Measurements from ENCODE around the gene KIAA1328. TPM values are rescaled to one million over a fixed set of nuclear protein-coding genes. Genes with fewer than 3 reads are reported as not detected.
"Not testable (repeated sequence)": the region's sequence is repeated elsewhere in the genome, so short reads cannot be mapped to it uniquely, and the experiment has no call there.

The KIAA1328 gene
- total RNA-seq, 6 experiments from 2014 or later, result 2.7 to 3.3 (median 3.0) TPM

DNA sequence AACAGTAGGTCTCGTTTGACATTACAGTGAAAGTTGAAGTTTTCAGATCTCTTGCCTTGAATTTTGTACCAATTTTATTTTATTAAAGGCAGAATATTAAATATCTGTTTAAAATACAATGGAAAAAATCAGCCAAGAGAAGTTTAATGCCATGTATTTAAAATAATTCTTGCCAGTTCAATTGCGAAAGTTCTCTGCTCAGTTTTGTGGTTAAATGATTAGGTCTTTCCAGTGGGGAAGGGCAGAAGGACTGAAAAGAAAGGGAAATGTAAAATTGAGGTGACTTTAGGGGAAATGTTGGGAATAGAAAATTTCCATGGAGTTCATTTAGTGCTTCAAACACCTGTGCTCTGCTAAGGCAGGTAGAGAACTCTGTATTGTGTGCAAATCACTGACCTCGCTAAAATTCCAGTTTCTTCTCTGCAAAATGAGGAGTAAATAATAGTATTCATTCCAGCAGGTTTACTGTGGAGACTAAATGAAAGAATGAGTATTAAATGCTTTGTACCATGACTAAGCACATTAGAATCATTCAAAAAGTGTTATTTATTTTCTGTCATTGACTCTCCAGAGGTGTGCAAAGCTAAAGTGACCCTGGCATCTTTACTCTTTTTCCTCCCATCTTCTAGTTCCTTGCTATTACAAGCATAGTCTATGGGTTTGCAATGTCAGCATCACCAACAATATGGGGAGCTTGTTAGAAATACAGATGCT, 74.4 kb downstream of the KIAA1328 start:
- no peak overlapping the region for H3K4me3 Mint-ChIP-seq
- H3K36me3 Mint-ChIP-seq (ENCODE audit: low read depth), result no peaks in the 10 kb centered on the region
- H3K9me3 Mint-ChIP-seq, result no peaks in the 10 kb centered on the region
- DNase-seq, result no peak
- TF ChIP-seq, protein P1, sequence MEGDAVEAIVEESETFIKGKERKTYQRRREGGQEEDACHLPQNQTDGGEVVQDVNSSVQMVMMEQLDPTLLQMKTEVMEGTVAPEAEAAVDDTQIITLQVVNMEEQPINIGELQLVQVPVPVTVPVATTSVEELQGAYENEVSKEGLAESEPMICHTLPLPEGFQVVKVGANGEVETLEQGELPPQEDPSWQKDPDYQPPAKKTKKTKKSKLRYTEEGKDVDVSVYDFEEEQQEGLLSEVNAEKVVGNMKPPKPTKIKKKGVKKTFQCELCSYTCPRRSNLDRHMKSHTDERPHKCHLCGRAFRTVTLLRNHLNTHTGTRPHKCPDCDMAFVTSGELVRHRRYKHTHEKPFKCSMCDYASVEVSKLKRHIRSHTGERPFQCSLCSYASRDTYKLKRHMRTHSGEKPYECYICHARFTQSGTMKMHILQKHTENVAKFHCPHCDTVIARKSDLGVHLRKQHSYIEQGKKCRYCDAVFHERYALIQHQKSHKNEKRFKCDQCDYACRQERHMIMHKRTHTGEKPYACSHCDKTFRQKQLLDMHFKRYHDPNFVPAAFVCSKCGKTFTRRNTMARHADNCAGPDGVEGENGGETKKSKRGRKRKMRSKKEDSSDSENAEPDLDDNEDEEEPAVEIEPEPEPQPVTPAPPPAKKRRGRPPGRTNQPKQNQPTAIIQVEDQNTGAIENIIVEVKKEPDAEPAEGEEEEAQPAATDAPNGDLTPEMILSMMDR (IDR thresholded peaks at IDR 0.05), result no peak
- H3K4me1 Mint-ChIP-seq (ENCODE audit: low read depth), result peaks cover 24% of the 10 kb centered on the region
- H3K27me3 Mint-ChIP-seq (ENCODE audit: insufficient read depth), result no peaks in the 10 kb centered on the region
- peak overlapping the region; percentile 49; the same call in 1 of the 2 replicates for H3K27ac Mint-ChIP-seq

DNA sequence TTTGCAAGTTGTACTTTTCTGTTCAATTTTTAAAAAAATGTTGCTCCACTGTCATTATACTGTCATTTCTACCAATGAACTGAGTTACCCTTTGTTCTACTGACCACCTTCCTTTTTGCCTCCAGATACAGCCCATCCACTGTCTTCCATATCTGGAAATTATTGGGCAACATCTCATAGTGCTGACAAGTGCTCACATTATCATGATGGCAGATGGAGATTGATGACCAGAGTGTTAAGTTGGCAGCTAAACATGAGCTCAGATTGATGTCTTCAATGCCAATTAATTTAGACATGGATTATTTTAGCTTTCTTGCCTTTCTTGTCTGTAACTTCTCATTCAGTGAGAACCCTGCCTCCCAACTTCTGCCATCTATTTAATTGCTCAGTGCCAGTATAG, 76.6 kb downstream of the KIAA1328 start:
- Mint-ChIP-seq H3K27me3 (ENCODE audit: insufficient read depth) (no peaks in the 10 kb centered on the region), H3K9me3 (no peaks in the 10 kb centered on the region), H3K4me1 (ENCODE audit: low read depth) (peaks cover 24% of the 10 kb centered on the region), H3K27ac (no peak overlapping the region), H3K36me3 (ENCODE audit: low read depth) (no peaks in the 10 kb centered on the region), H3K4me3 (no peak overlapping the region)
- DNase-seq, result no peak
- TF ChIP-seq, protein P1 (IDR thresholded peaks at IDR 0.05), result no peak

DNA sequence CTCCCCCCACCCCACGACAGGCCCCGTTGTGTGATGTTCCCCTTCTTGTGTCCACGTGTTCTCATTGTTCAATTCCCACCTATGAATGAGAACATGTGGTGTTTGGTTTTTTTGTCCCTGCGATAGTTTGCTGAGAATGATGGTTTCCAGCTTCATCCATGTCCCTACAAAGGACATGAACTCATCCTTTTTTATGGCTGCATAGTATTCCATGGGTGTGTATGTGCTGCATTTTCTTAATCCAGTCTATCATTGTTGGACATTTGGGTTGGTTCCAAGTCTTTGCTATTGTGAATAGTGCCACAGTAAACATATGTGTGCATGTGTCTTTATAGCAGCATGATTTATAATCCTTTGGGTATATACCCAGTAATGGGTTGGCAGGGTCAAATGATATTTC, 80.4 kb downstream of the KIAA1328 start:
- not testable (repeated sequence) for H3K36me3 Mint-ChIP-seq (ENCODE audit: low read depth); H3K4me3 Mint-ChIP-seq; H3K9me3 Mint-ChIP-seq; DNase-seq; H3K27me3 Mint-ChIP-seq (ENCODE audit: insufficient read depth); H3K27ac Mint-ChIP-seq; H3K4me1 Mint-ChIP-seq (ENCODE audit: low read depth)

DNA sequence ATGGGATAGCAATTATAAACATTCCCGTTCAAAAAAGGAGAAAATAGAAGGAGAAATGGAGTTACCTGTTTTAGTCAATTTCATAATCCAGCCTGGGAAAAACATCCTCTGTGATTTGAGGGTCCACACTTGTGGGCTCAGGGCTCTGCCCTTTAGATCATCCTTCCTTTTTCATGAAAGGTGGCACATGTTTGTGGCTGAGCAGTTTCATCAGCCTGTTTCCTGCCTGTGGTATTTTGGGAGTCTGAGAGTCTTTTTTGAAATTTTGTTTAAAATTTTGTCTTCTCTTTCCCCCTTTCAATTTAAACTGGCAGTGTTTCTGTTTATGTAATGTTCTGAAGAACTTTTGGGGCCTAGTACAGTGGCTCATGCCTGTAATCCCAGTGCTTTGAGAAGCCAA, 84.0 kb downstream of the KIAA1328 start:
- Mint-ChIP-seq H3K9me3 (no peaks in the 10 kb centered on the region), H3K4me1 (ENCODE audit: low read depth) (no peaks in the 10 kb centered on the region), H3K36me3 (ENCODE audit: low read depth) (no peaks in the 10 kb centered on the region), H3K27ac (no peak overlapping the region), H3K4me3 (no peak overlapping the region), H3K27me3 (ENCODE audit: insufficient read depth) (no peaks in the 10 kb centered on the region)
- TF ChIP-seq, protein P1 (IDR thresholded peaks at IDR 0.05), result no peak
- DNase-seq, result no peak

DNA sequence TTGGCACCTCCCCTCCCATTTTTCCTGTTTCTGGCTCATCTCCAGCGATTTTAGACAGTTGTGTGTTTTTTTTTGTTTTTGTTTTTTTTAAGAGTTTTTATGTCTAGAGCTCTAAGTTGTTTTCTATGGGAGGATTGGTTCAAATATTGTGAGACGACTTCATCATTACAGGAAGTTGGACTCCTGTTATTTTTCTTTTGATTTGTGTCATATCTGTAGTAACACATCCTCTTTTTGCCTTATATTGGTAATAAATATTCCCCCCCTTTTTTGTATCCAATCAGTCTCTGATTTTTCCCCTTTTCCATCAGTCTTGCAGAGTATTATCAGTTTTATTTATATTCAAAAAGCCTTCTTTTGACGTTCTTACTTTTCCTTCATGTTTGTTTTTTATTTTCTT, 89.0 kb downstream of the KIAA1328 start:
- H3K27ac Mint-ChIP-seq, result no peak overlapping the region
- no peaks in the 10 kb centered on the region for H3K9me3 Mint-ChIP-seq
- H3K4me3 Mint-ChIP-seq, result no peak overlapping the region
- no peak for DNase-seq
- TF ChIP-seq, protein P1 (IDR thresholded peaks at IDR 0.05), result no peak
- no peaks in the 10 kb centered on the region for H3K36me3 Mint-ChIP-seq (ENCODE audit: low read depth)
- H3K4me1 Mint-ChIP-seq (ENCODE audit: low read depth), result no peaks in the 10 kb centered on the region
- H3K27me3 Mint-ChIP-seq (ENCODE audit: insufficient read depth), result no peaks in the 10 kb centered on the region

DNA sequence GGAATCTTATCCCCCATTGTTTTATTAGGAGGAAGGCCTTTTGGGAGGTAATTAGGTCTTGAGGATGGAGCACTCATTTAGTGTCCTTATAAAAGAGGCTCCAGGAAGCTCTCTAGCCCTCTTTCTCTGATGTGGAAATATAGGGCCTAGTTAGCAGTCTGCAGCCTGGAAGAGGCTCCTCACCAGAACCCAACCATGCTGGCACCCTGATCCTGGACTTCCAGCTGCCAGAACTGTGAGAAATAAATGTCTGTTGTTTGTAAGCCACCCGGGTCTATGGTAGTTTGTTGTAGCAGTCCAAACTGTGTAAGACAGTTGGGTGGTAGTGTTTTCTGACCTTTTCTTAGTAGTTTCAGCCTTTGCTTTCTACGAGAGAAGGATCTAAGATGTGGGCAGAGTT, 100.7 kb downstream of the KIAA1328 start:
- no peak for DNase-seq
- peaks cover 2% of the 10 kb centered on the region; the same call in 1 of the 2 replicates for H3K4me1 Mint-ChIP-seq (ENCODE audit: low read depth)
- TF ChIP-seq, protein P1 (IDR thresholded peaks at IDR 0.05), result no peak
- H3K27me3 Mint-ChIP-seq (ENCODE audit: insufficient read depth), result no peaks in the 10 kb centered on the region
- H3K9me3 Mint-ChIP-seq, result no peaks in the 10 kb centered on the region
- no peak overlapping the region for H3K4me3 Mint-ChIP-seq
- no peaks in the 10 kb centered on the region for H3K36me3 Mint-ChIP-seq (ENCODE audit: low read depth)
- no peak overlapping the region for H3K27ac Mint-ChIP-seq
